Measurements from ENCODE around the gene SCTR. TPM values are rescaled to one million over a fixed set of nuclear protein-coding genes. Genes with fewer than 3 reads are reported as not detected.

The SCTR gene
- total RNA-seq, 2 donors from 2014 or later: not detected

GRCh38 chr2:119496682-119497081, 27.6 kb downstream of the SCTR start:
- Mint-ChIP-seq H3K36me3 (peaks cover 8 to 20% of the 10 kb centered on the region in 2 donors), H3K27ac (no peak overlapping the region), H3K9me3 (peaks cover 21 to 25% of the 10 kb centered on the region in 2 donors)
- no peak for DNase-seq (ENCODE audit: low spot score in 2 of 2)
- no peak for ATAC-seq

- Mint-ChIP-seq H3K9me3 (peaks cover 15 to 19% of the 10 kb centered on the region in 2 donors), H3K27ac (no peak overlapping the region), H3K36me3 (peaks cover 8 to 16% of the 10 kb centered on the region in 2 donors)
- ATAC-seq (no peak), DNase-seq (ENCODE audit: low spot score in 2 of 2) (no peak)
Measured at GRCh38 chr2:119495948-119496347, 28.3 kb downstream of the SCTR start.

DNA sequence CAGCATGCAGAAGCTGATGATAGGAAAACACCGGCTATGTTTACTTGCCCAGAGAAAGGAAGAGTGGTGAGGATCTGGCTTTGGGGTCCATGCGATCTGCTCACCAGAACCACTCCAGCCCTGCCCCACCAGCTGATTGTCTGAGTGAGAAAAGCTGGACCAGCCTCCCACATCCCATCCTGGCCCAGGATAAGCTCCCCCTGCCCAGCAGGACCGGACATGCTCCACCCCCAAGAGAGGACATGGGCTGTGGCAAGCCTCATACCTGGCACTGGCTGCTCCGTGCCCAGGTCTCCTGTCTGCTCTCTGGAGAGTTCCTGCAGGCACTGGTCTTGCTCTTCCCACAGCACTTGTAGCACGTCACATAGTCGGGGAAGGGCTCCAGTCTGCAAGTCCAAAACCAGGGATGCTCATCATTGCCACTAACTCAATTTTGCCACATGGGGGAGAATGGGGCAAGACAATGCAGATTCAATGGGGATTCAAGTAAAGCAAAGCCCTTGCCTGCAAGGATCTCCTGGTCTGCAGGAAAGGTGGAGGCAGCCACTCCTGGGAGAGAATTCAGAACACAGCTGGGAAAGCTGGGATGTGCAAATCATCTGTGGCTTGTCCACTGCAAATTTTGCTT, 30.0 kb downstream of the SCTR start:
- Mint-ChIP-seq H3K36me3 (peaks cover 3 to 4% of the 10 kb centered on the region in 2 donors), H3K27ac (no peak overlapping the region), H3K9me3 (peaks cover 10 to 12% of the 10 kb centered on the region in 2 donors)
- no peak for DNase-seq (ENCODE audit: low spot score in 2 of 2)
- no peak for ATAC-seq

DNA sequence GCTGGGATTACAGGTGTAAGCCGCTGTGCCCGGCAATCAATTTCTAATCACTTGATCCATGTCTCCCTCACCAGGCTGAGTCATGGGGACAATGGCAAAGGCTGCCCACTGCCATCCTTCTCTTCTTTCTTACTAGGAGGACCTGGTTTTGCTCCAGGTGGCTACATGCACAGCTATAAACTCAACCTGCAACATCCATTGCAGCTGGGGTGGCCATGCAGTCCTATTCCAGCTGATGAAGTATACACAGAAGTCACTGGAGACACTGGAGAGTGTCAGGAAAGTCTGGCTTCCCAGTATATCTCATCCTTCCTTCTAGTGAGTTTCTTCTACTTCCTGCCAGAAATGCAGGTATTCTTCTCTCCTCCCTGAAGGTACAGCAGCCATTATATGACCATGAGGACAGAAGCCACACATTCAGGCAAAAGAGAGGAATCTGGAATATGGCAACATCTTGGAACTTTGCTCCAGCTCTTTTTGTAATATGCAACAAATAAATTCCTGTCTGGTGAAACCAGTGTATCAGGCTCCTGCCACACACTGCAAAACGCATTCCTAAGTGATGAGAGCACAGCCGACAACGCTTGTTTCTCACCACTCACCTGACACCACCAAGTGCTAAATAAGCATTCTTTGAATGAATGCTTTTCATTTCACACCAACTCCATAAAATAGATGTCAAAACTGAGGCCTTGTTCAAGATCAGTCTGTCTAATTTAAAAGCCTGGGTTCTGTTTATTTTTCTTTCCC, 32.3 kb downstream of the SCTR start:
- DNase-seq (ENCODE audit: low spot score in 2 of 2) (no peak), ATAC-seq (no peak)
- Mint-ChIP-seq H3K27ac (no peak overlapping the region), H3K36me3 (no peaks in the 10 kb centered on the region), H3K9me3 (no peaks in the 10 kb centered on the region)

DNA sequence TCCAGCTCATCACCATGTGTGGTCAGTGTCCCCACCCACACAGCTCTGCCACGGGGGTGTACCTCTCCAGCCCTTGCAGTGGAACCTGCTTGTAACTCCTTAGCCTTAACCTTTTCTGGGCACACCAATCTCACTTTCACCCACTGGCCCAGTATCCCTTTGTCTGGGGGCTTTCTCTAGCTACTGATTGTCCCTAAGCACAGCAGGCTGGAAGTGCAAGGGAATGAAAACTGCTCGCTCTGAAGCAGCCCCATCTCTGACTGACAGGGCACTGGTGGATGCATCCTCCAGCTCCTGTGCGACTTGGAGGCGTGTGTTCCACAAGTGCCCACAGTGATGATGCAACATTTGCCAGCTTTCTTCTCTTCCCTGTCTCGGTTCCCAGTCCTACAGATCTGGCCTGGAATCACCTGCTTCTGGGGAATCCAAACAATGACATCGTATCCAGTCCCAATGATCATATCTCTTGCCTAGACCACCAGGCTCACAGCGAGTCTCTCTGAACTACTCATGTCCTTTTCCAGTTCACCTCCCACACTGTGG, 33.6 kb downstream of the SCTR start:
- no peaks in the 10 kb centered on the region for H3K36me3 Mint-ChIP-seq
- DNase-seq (ENCODE audit: low spot score in 2 of 2) (no peak), ATAC-seq (no peak)
- H3K27ac Mint-ChIP-seq: no peak overlapping the region
- no peaks in the 10 kb centered on the region for H3K9me3 Mint-ChIP-seq

- ATAC-seq (no peak), DNase-seq (ENCODE audit: low spot score in 2 of 2) (no peak)
- Mint-ChIP-seq H3K27ac (no peak overlapping the region), H3K36me3 (no peaks in the 10 kb centered on the region), H3K9me3 (no peaks in the 10 kb centered on the region)
Measured at GRCh38 chr2:119490106-119490505, 34.2 kb downstream of the SCTR start.

GRCh38 chr2:119489232-119489952, 34.9 kb downstream of the SCTR start:
- Mint-ChIP-seq H3K27ac (no peak overlapping the region), H3K36me3 (no peaks in the 10 kb centered on the region), H3K9me3 (no peaks in the 10 kb centered on the region)
- DNase-seq (ENCODE audit: low spot score in 2 of 2) (no peak), ATAC-seq (no peak)

- no peak for DNase-seq (ENCODE audit: low spot score in 2 of 2)
- Mint-ChIP-seq H3K36me3 (no peaks in the 10 kb centered on the region), H3K27ac (no peak overlapping the region), H3K9me3 (no peaks in the 10 kb centered on the region)
- ATAC-seq: no peak
Measured at GRCh38 chr2:119488245-119489214, 35.8 kb downstream of the SCTR start.

DNA sequence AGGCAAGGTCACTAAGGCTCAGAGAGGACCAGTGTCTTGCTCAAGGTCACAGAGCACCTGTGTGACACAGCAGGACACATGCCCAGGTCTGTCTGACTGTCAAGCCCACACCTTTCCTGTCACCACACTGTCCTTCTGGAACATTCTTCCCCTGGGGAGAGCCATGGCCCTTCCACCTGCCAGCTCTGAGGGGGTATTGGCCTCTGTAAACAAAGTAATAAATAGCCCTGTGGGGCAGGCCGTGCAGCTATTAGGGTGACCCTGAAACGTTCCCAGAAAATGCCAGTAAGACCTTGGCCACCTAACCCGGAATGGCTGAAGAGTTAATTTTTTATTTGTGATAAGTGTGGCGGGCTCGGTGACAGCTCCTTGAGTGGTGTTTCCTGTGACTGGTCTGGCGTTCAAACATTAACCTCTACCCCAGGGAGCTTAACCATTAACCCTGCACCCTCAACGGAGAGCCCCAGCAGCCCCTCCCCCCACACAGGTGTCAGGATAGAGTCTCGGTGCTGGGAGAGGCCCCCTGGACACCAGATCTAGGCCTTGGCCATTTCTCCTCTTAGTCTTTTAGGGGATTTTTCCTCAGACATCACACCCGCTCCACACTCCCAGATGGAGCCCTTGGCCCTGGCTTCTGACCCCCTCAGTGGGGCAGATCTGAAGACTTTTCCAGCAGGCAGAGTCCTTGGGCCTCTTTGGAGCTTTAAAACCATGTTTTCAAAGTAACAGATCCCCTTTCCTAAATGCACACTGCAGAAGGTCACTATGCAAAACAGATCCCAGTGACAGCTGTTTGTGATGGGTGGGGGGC, 36.6 kb downstream of the SCTR start:
- Mint-ChIP-seq H3K9me3 (no peaks in the 10 kb centered on the region), H3K36me3 (no peaks in the 10 kb centered on the region), H3K27ac (no peak overlapping the region)
- no peak for DNase-seq (ENCODE audit: low spot score in 2 of 2)
- ATAC-seq: no peak

DNA sequence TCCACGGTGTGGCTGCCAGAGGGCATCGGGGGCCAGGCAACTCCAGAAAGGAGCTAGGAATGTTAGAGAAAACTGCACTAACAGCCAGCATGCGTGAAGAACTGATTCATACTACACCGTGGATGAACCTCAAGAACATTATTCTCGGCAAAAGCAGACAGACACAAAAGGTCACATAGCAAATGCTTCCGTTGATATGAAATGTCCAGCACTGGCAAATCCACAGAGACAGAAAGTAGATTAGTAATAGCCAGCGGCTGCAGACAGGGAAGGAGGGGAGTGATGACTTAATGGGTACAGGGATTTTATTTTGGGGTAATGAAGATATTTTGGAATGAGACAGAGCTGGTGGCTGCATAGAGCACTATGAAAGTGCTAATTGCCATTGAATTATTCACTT, 37.4 kb downstream of the SCTR start:
- Mint-ChIP-seq H3K36me3 (no peaks in the 10 kb centered on the region), H3K27ac (no peak overlapping the region), H3K9me3 (no peaks in the 10 kb centered on the region)
- no peak for DNase-seq (ENCODE audit: low spot score in 2 of 2)
- ATAC-seq: no peak

DNA sequence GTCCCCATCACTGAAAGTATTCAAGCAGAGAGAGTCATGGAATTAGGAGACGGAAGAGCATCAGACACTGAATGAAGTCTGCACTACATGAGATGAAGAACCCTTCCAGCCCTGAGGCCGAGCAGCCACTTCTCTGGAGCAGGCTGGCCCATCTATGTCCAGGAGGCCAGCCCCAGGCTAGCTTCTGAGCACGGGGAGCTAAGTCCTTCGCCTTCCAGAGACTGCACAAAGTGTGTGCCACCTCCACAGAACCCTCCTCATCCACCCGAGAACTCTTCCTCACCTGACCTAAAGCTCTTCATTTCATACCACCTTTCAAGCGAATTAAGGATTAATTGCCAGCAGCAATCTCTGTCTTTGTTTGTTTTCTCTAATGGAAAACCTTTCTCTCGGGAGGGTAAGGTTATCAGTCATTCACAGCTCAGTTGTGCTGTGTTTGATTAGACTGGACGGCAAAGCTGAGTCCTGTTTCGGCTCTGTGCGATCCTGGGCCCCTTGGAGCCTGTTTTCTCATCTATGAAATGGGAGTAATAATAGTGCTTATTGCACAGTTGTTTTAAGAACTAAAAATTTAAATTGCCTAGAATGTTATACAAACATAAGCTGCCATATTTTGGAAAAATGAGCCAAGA, 38.0 kb downstream of the SCTR start:
- Mint-ChIP-seq H3K9me3 (no peaks in the 10 kb centered on the region), H3K36me3 (no peaks in the 10 kb centered on the region), H3K27ac (no peak overlapping the region)
- DNase-seq (ENCODE audit: low spot score in 2 of 2): no peak
- ATAC-seq: no peak

DNA sequence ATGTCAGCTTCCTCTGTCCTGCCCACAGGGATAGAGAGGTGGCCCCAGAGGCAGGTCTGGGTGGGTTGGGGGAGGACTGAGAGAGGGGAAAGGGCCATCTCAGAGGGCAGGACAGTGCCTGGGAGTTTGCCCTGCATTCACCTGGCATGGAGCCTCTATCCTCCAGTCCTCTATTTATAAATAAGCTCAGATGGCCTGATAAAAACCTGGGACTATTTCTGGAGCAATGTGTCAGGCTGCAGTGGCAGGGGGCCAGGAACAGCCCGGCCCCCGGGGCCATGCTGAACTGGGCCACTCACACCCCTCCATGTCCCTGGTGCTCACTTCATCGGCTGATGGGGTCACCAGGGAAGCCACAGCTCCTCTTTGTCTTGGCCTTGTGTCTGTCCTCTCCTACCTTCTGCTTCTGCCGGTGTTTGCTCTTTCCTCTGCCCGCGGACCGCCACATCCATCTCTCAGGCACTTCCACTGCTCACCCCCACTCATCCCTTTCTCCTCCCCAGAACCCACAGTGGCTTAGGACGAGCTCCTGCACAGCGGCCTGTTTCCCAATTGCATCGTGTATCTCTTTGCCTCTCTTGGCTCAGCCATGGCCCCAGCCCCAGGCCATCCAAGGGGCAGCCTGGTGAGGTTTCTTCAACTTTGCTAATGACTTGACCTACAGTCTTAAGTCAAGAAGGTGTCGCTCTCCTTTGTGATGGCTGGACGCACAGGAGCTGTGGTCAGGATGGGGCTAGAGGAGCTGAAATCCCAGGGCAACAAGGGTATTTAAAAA, 38.8 kb downstream of the SCTR start:
- H3K36me3 Mint-ChIP-seq: no peaks in the 10 kb centered on the region
- ATAC-seq (no peak), DNase-seq (ENCODE audit: low spot score in 2 of 2) (no peak)
- no peaks in the 10 kb centered on the region for H3K9me3 Mint-ChIP-seq
- peak overlapping the region in 1 of 2 donors; percentile 81 for H3K27ac Mint-ChIP-seq

- Mint-ChIP-seq H3K36me3 (no peaks in the 10 kb centered on the region), H3K9me3 (no peaks in the 10 kb centered on the region), H3K27ac (no peak overlapping the region)
- DNase-seq (ENCODE audit: low spot score in 2 of 2) (no peak), ATAC-seq (no peak)
Measured at GRCh38 chr2:119484834-119485233, 39.4 kb downstream of the SCTR start.

GRCh38 chr2:119483896-119484718, 40.2 kb downstream of the SCTR start:
- no peak for DNase-seq (ENCODE audit: low spot score in 2 of 2)
- ATAC-seq: no peak
- Mint-ChIP-seq H3K27ac (no peak overlapping the region), H3K36me3 (no peaks in the 10 kb centered on the region), H3K9me3 (no peaks in the 10 kb centered on the region)

Measured in activated naive CD4-positive, alpha-beta T cell treated with anti-CD3 and anti-CD28 coated beads, Interleukin-2, amount 50 U/mL, for 72 hours (primary cell).